GM12892 (cell line): ENCODE results near the gene RNF123.

Experiments used
- POLR2A ChIP-seq: IDR thresholded peaks from 2 replicates; pipeline ENCODE4 v1.6.1; 2011; ENCODE audit warnings: low read depth, low read length, control low read depth
- POLR2AphosphoS5 ChIP-seq: IDR thresholded peaks from 2 replicates; pipeline ENCODE4 v1.6.1; 2011; ENCODE audit warnings: low read depth, low read length, control low read depth

DNA sequence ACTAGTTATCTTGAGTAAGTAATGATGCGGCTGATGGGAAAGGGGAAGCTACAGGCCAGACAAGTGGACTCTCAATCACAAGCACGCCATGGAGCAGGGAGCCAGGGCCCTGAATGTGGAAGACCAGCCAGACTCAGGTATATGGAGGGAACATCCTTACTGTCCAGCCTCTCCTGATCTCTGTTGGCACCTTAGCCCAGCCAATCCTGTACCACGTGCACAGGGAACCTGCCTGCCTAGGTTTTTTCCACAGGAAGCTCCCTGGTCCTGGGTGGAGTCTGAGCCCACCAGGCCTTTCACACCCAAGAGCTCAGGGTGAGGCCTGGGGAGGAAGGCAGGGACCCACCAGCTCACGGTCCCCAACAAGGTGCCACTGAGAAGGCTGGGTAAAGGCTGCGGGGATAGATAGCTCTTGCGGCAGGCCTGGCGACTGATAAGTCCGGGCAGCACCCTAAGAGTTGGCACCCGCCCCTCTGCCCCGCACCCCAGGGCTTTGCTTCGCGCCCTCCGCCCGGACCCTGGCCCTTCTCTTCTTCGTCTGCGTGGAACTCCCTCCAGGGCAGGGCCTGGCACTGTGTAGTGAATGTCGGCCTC is 16.1 kb upstream of the RNF123 start:
- TF ChIP-seq POLR2A, result 0 out of 2 replicates have a peak, but pooled peaks have one; percentile 72
- peak; percentile 85; the same call in 1 of the 2 replicates for TF ChIP-seq POLR2AphosphoS5
